ENCODE measurements around the gene DHX30.

GRCh38 chr3:47792699-47793098 is 10.2 kb upstream of the DHX30 start:
- TF ChIP-seq CTCF (conservative IDR thresholded peaks at IDR 0.05) (no peak), ZFX (IDR thresholded peaks at IDR 0.05) (no peak)
